ENCODE measurements around the gene KCNH5.

The KCNH5 gene, protein sequence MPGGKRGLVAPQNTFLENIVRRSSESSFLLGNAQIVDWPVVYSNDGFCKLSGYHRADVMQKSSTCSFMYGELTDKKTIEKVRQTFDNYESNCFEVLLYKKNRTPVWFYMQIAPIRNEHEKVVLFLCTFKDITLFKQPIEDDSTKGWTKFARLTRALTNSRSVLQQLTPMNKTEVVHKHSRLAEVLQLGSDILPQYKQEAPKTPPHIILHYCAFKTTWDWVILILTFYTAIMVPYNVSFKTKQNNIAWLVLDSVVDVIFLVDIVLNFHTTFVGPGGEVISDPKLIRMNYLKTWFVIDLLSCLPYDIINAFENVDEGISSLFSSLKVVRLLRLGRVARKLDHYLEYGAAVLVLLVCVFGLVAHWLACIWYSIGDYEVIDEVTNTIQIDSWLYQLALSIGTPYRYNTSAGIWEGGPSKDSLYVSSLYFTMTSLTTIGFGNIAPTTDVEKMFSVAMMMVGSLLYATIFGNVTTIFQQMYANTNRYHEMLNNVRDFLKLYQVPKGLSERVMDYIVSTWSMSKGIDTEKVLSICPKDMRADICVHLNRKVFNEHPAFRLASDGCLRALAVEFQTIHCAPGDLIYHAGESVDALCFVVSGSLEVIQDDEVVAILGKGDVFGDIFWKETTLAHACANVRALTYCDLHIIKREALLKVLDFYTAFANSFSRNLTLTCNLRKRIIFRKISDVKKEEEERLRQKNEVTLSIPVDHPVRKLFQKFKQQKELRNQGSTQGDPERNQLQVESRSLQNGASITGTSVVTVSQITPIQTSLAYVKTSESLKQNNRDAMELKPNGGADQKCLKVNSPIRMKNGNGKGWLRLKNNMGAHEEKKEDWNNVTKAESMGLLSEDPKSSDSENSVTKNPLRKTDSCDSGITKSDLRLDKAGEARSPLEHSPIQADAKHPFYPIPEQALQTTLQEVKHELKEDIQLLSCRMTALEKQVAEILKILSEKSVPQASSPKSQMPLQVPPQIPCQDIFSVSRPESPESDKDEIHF

DNA sequence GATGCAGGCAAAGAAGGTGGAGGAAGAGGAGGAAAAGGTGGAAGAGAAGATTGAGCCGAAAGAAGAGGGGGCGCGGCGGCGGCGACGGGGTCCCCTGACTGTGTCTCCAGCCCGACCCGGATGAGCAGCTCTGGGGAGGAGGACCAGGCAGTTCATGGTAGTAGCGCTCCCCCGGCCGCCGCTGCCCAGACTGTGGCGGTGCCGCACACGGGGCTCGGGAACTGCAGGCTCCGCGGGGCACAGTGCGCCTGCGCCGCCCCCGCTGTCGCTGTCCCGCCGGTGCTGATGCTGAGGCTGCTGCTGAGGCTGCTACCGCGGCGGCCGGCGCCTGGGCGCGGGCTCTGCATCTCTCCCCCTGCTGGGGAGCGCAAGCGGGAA lies at the start of gene KCNH5:
KCNH5 (minus strand) TSS at position 225 of the 378 bp plus-strand sequence. CDS start 272 bp downstream, outside the sequence.
- peak; percentile 75 for DNase-seq

DNA sequence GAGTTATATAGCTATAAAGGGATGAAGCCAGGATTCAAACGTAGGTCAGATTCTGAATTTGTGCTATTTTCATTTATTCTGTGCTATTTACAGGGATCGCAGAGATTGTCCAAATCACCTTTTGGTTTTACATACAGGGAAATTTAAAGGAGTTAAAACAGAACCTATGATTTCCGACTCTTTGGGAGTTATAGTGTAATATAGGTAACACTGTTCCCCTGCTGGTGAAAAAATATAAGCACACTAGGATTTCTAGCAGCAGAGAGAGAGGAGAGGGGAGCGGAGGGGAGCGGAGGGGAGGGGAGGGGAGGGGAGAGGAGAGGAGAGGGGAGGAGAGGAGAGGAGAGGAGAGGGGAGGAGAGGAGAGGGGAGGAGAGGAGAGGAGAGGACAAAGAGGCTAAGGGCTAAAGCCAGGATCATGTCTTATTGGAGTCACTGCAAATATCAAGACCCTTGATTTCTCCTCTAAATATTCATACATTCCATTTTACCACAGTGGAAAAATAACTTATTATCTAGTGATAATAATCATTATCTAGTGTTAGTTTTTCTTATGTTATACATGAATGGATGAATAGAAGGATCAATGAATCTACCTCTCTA lies 46.2 kb upstream of the KCNH5 start:
- no peak for DNase-seq

DNA sequence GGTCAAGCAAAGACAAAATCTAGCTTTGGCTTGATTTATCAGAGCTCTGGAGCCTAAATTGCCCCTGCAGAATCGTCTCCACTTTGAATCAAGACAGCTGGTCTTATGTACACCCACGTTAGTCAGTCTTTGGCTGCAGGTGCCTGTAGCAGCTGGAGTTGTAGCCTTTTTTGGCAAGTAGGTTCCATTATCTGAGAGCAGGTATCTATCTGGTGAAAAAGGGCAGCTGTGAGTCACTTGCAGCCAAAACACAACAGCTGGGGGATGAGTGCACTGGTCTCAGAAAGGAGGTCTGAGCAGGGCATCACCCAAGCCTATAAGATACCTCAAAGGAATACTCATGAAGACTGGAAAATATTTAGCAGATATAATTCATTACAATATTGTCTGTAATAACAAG lies 43.6 kb upstream of the KCNH5 start:
- DNase-seq: no peak

DNA sequence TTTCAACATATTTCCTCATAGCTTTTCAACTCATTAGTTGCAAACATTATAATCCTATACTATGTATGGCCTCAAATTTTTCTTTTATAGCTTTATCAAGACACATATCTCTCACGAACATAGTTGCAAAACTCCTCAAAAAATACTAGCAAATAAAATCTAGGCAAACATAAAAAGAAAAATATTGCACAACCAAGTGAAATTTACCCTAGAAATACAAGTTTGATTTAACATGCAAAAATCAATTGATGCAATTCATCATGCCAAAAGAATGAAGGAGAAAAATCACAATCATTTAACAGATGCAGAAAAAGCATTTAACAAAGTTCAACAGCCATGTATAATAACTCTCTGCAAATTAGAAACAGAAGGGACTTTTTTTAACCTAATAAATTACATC lies 33.3 kb upstream of the KCNH5 start:
- no peak for DNase-seq

DNA sequence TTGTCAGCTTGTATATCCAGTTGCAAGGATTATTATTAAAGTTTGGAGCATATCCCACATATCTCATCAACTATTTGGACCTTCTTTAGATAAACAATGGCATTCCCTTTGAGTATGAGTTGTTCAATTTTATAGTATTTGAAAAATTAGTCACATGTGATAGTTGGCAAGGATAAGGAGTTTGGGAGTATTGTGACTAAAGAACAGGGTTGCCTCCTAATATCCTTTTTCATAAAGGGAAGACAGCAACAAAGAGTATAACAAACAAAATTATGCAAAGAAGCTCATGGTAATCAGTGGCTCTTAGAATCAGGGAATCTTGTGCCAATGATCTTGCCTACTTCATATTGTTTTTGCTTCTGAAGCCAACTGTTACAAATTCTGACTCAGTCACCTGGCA lies 31.2 kb upstream of the KCNH5 start:
- DNase-seq: no peak

DNA sequence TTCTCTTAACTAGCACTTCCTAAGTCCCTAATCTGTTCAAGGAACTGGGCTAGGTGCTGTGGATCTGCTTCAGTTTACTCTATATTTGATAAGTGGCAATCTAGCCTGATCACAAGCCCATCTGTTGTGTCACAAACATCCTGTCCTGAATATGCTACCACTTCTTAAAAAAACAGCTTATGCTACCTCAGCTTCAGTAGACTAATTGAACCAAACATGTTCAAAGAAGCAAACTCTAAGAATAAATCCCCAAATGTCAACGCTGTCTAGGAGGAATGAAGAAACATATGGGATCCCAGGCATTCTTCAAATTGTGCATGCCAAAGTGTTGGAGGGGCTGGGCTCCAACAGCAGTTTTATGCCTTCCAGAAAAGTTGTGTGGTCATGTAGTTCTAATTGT lies 10.4 kb upstream of the KCNH5 start:
- DNase-seq: no peak

DNA sequence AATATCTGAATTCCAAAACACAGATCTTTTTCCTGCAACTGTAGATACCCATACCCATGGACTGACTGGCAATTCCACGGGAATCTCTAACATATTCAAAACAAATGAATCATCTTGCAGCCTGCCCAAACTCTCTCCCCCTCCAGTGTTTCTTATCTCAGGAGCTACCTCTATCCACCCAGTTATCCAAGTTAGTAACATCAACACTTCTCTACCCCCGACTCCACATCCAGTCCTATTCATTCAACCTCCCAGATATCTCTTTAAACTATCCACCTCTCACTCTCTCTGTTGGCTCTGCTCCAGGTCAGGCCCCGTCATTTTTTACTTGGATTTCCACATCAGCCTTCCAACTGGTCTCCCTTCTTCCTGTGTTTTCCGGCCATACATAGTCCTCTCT lies 6.7 kb upstream of the KCNH5 start:
- DNase-seq: no peak

DNA sequence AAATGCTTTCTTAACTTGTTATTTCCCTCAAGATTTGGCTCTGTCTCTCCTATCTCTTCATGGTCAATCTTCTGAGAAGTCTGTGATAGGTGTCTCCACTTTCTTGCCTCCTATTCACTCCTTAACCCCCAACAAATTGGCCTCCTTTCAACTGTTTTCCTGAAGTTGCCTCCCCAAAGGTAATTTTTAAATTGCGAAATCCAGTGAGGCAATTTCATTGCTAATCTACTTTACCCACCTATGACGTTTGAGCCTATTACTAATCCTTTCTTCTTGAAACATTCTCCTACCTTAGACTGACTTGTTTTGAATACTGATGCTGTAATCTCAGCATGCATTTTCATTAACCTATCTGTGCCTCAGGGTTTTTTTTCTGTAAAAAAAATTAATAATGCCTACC lies 6.0 kb upstream of the KCNH5 start:
- DNase-seq: no peak

DNA sequence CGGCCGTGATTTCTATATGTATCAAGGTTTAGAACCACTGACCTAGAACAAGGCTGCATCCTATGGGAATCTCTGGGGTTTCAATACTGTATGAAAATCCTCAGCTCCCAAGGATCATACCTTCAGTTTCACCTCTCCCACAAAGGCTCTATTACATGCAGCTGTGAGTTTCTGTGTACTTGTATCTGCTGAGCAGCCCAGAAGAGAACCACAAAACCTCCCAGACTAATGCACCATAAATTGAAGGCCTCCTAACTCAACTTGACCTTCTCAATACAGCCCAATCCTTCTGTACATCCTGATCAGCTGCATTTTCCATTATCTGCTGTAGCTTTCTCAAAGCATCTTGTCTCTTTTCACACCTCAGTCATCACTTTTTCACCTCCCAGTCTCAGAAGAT lies 5.4 kb upstream of the KCNH5 start:
- no peak for DNase-seq

DNA sequence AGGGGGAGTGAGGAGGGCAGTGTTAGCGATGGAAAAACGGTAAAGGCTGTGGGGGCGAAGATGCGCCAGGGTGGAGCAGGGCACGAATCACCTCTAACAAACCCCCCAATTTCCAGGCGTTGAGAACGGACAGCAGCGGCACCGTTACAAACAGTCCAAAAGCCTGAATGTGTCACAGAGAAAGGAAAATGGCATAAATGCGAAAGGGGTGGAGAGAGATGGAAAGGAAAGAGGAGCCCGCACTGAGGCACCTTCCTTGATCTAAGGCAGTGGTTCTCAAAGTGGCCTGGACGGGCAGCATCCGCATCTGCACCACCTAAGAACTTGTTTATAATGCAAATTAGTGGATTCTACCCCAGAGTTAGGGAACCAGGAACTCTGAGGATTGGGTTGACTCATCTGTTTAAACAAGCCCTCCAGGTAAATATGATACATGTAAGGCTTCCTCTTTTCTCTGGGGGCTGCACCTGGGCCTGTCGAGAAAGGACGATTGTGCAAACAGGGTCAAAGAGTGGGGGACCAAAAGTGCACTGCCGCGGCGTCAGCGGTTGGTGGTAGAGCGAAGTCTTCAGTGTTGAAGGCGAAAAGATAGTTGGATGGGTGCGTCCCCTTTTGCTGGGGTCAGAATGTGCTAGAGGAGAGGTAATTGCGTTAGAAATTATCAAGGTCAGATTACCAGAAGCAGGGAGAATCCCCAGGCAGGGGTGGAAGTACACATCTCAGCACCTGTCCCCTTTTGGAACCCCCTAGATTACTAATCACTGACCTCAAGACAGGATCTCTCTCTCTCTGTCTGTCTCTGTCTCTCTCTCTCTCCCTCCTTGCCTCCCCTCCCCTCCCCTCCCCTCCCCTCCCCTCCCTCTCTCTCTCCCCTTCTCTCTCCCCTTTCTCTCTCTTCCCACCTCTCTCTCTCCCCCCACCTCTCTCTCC lies 1.3 kb upstream of the KCNH5 start:
- no peak for DNase-seq

DNA sequence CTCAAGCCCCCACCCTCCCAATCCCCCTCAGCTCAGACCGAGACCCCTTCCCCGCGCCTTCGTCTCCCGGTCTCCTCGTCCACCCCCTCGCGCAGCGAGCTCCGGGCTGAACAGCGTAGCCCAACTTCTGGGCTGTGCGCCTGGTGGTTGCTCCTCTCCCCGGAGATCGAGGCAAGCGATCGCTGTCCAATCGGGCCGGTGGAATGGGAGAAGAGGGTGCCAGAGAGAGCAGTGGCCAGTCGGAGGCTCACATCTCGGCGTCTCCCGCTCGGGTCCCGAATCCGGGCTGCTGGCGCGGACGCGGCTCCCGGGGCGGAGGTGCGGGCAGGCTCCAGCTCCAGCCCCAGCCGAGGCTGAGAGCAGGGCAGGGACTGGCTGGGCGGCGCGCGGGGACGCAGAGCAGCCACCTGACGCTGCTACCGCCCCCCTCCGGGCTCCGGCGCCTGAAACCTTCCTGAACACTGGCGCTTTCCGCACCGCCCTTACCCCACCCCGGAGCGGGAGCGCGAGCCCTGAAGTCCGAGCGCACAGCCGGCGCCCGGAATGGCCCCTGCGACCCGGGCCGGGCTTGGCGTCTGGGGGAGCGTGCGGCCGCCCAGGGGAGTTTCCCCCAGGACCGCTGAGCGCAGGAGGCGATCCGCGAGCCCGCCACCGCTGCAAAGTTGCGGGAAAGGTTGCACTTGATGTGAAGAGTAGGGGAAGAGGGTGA lies 508 bp upstream of the KCNH5 start:
- peak; percentile 75 for DNase-seq

DNA sequence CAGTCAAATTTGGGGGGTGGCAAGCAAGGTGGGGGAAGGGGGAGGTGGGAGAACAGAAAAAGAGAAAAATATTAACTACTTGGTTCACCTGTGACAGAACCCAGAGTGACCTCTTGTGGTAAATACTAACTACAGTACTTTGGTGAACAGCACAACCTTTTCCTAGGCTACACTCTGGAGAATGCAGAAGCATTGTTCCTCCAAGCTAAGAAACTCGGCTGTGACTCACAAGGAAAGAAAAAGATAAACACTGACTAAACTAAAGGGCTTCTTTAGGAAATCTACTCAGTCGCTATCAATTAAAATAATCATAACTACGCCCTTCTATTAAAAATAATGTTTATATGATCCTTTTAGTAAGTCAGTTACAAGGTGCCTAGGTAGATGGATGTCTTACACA lies 5.4 kb downstream of the KCNH5 start:
- DNase-seq: peak; percentile 58

DNA sequence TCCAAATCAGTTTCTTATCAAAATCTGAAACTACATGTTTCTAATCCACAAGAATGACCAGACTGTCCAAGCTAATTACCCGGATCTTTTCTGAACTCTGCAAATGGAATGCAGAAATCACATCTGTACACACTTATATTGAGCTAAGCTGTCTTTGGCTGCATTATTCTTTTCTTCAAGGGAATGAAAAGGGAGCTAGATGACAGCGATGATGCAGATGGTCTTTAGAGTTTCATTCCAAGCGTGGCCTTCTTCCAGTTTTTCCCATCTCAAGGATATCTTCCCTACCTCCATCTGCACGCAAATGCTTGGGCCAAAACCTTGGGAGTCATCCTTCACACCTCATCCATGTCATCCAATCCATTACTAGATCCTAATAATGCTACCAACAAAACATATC lies 12.6 kb downstream of the KCNH5 start:
- DNase-seq: no peak

DNA sequence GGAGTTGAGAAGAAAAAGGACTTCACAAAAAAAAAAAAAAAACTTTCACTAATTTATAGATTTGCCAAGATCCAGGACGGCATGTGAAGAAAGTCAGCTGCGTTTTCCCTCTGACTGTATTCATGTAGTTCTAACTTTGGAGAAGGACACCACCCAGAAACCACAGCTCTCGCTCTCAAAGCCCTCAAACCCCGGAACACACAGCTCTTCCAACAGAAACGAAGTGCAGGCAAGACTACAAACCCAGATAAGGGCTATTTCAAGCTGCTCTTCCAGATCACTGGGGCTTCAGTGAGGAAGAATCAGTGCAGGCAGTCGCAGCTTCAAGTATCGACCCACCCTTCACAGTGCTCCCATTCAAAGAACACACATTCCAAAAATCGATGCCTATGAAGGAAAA lies 13.2 kb downstream of the KCNH5 start:
- DNase-seq: no peak

DNA sequence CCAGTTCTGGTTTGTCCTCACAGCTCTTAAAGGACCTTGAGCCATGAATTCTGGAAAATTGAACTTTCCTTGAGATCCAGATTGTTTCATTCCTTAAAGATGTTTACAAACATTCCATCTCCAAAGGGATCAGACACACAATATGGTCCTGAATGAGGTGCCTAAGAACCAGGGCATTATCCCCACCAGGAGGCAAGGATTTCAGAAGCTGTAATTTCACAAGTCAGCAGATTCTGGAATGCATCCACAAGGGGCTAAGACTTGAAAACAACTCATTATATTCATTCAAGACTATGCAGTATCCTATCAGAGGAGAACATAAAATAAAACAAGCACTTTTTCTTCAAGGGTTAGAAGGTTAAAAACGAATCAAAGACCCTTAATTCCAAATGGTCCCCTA lies 15.1 kb downstream of the KCNH5 start:
- no peak for DNase-seq

DNA sequence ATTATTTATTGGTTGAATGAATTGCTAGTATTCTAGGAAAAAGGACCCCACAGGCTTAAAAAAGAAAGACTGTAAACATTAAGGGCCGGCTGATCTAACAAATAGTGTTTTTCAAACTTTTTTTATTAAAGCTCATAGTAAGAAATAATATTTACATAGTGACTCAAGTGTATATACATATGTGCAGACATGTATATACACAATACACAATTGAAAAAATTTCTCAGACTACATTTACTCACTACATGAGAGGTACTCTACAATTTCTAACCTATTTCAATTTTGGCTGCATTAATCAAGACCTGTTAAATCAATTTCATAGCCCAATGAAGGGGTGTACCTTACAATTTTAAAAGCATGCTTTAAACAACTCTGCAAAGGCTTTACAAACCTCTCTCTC lies 17.5 kb downstream of the KCNH5 start:
- no peak for DNase-seq

DNA sequence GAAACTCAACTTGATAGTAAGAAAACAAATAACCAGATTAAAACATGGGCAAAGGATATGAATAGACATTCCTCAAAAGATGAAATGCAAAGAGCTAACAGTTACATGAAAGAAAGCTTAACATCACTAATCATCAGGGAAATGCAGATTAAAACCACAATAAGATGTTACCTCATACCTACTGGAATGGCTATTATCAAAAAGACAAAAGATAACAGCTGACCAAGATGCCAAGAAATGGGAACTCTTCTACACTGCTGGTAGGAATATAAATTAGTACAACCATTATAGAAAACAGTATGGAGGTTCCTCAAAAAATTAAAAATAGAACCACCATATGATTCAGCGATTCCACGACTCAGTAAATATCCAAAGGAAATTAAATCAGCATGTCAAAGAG lies 18.8 kb downstream of the KCNH5 start:
- DNase-seq: no peak

DNA sequence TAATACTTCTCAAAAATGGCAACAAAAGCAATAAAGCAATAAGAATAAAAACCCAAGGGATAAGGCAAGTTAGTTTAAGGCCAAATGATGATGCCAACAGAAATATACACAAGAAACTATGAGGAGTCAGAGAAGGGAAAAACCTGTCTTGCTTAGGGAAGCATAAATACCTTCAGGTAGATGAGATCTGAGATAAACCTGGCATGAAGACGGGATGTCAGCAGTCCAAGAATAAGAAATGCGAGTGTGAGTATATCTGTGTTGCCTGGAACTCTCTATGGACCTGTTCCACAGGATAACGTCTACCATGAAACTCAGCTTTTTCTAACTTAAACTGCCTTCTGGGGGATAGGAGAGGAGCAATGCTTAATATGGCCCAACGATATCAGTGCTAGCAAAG lies 30.6 kb downstream of the KCNH5 start:
- DNase-seq: no peak

DNA sequence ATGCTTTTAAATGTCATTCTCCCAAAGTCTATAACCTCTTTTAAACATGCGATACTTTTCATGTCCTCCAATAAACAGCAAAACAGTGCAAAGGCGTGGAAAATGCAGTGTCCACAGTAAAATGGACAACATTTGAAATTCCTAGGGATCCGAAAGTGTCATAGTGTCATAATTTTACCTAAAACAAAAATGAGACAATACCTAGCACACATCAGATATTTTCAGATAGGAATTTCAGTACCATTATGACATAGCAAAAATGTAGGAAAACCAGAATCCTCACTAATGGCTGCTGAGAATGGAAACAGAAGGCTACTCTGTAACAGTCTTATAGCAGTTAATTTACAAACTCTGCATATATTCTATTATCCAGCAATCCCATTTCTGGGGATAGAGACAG lies 33.1 kb downstream of the KCNH5 start:
- DNase-seq: no peak

DNA sequence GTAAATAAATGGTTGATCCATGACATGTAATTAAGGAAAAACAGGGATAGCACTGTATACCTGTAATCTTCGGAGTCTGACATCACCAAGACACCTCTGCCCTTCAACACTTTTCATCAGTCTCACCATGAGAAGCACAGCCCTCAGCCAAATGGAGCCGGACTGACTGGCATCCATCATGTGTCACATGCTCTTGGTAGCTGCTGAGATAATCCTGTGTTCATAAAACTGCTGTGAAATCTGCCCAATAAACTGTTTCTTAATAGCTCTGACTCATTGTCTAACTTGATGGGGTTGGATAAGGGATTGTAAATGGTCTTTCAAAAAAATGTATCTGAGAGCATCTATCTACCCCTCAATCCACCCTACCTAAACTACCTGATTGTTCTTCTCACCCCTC lies 33.6 kb downstream of the KCNH5 start:
- no peak for DNase-seq

DNA sequence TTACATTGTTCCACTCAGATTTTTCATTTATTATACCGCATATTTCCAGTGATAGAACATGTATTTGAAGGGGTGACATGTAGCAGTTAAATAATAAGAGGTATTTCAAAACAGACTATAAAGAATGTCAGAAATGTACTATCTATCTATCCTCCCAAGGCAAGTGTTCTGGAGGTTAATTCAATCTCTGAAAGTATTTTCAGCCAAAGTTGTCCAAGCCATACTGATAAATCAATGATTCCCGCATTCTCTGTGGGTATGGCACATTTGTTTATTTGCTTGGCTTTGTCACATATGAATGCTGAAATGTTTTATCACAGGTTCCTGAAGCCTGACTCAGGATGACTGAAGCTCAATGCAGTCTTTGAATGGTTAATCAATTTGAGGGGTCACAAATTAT lies 35.8 kb downstream of the KCNH5 start:
- DNase-seq: no peak

DNA sequence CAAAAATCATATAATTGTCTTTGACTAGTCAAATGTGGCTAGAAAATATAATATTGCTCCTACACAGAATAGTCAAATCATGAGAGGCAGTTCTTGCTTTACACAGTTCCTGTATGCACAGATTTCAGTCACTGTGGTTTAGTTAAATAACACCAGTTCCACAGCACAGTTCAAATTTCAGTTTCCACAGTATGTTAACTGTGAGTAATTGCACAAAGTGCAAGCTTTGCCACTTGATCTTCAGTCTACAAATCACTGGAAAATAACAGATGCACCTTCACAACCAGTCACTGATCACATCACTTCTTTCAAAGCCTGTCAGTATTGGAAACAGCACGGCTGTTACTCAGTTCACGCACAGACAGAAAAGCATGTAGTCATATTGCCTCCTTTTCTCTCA lies 38.7 kb downstream of the KCNH5 start:
- DNase-seq: no peak
